K562 (cell line): ENCODE measurements around the gene PRKRIP1. TPM values are rescaled to one million over a fixed set of nuclear protein-coding genes. Genes with fewer than 3 reads are reported as not detected.
"Not testable (repeated sequence)": the region's sequence is repeated elsewhere in the genome, so short reads cannot be mapped to it uniquely, and the experiment has no call there.

Experiments
- ATAC-seq: fragments of 200-7000 bp; cut with Tn5 transposase; 3 replicates; pipeline ENCODE4 v1.9.1; 2020; ENCODE audit warnings: moderate library complexity
- BruUV-seq: library from RNA; stranded (reverse); fragments of 400-500 nt; replicated peaks from 2 replicates; lab custom pipeline; 2021; lab: Mats Ljungman, UMichigan
- CTCF ChIA-PET: fragments of 300-600 bp; formaldehyde crosslinking; extraction: SDS; loops from one replicate; lab custom pipeline; 2021; ENCODE audit warnings: low intra/inter-chr PET ratio; lab: Yijun Ruan, JAX
- POLR2A ChIA-PET: fragments of 300-600, 350-650 bp; sonication (Branson Sonifier 250); formaldehyde crosslinking; extraction: SDS; loops from one replicate; lab custom pipeline; 2021; ENCODE audit warnings: antibody characterized with exemption, inconsistent platforms; lab: Yijun Ruan, JAX
- DNase-seq, 4 experiments: peaks; one replicate each; pipeline versions ENCODE4 v3.0.0 to v3.0.0-alpha.2; 2011 to 2018; ENCODE audit warnings: low spot score in 3 of 4, mixed read lengths in 3 of 4; ENCODE audit errors: extremely low read depth in 1 of 4
- FAIRE-seq: peaks from 2 replicates; lab custom pipeline; 2011; peaks lifted over from hg19 to GRCh38; lab: Jason Lieb, UNC
- H2AFZ ChIP-seq: 2 replicates; pipeline ENCODE4 v1.6.0; 2011; ENCODE audit warnings: low read depth, low read length, control low read depth, inconsistent platforms
- H3K27ac ChIP-seq: fragments of 200-600 bp; 3 replicates; pipeline ENCODE4 v1.8.0; 2011; ENCODE audit warnings: low read depth, mild to moderate bottlenecking, control low read depth, inconsistent platforms, low read length, moderate library complexity, mixed read lengths; ENCODE audit errors: extremely low read depth
- H3K27me3 ChIP-seq, 2 experiments: fragments of 300-600 bp in 1 of 2; 2 replicates in 1 of 2; 3 replicates in 1 of 2; pipeline versions ENCODE4 v1.6.0 to v1.8.0; 2011; ENCODE audit warnings: inconsistent platforms in 2 of 2, low read length in 2 of 2, mild to moderate bottlenecking in 1 of 2, mixed read lengths in 1 of 2, moderate library complexity in 1 of 2; ENCODE audit not compliant: control insufficient read depth in 2 of 2, insufficient read depth in 2 of 2
- H3K36me3 ChIP-seq: fragments of 300-600 bp; 3 replicates; pipeline ENCODE4 v1.8.0; 2011; ENCODE audit warnings: mild to moderate bottlenecking, low read length, inconsistent platforms; ENCODE audit not compliant: control insufficient read depth, insufficient read depth
- H3K4me1 ChIP-seq, 2 experiments: fragments of 200-600 bp in 1 of 2; replicated peaks in 1 of 2; 2 replicates in 1 of 2; 3 replicates in 1 of 2; pipeline versions ENCODE4 v1.5.1 to v1.8.0; 2011; ENCODE audit warnings: inconsistent platforms in 2 of 2, low read length in 2 of 2, mild to moderate bottlenecking in 1 of 2, mixed read lengths in 1 of 2, moderate library complexity in 1 of 2; ENCODE audit not compliant: control insufficient read depth in 2 of 2, insufficient read depth in 2 of 2
- H3K4me2 ChIP-seq: 2 replicates; pipeline ENCODE4 v1.6.1; 2011; ENCODE audit warnings: low read length, control low read depth, inconsistent platforms, mixed read lengths; ENCODE audit not compliant: insufficient read depth
- H3K4me3 ChIP-seq: fragments of 200-600 bp; sonication (generic), shearing (Covaris generic); 2 replicates; pipeline ENCODE4 v1.5.1; 2016; ENCODE audit warnings: control low read depth, inconsistent platforms
- H3K79me2 ChIP-seq: fragments of 200-600 bp; 3 replicates; pipeline ENCODE4 v1.8.0; 2011; ENCODE audit warnings: low read length, inconsistent platforms; ENCODE audit not compliant: control insufficient read depth, insufficient read depth
- H3K9ac ChIP-seq, 2 experiments: 2 replicates each; pipeline versions ENCODE4 v1.6.0 to v1.6.1; 2011; ENCODE audit warnings: low read depth in 2 of 2, low read length in 2 of 2, control low read depth in 1 of 2, inconsistent platforms in 1 of 2, mild to moderate bottlenecking in 1 of 2, mixed read lengths in 1 of 2; ENCODE audit not compliant: insufficient read depth in 1 of 2
- H3K9me1 ChIP-seq: one replicate; pipeline ENCODE4 v1.6.0; 2011; ENCODE audit warnings: inconsistent platforms, mild to moderate bottlenecking, low read length, moderate library complexity; ENCODE audit not compliant: control insufficient read depth, insufficient read depth
- H3K9me3 ChIP-seq: replicated peaks from 2 replicates; pipeline ENCODE4 v1.5.1; 2011; ENCODE audit warnings: low read depth, low read length, inconsistent platforms; ENCODE audit not compliant: control insufficient read depth, insufficient read depth
- H4K20me1 ChIP-seq: replicated peaks from 2 replicates; pipeline ENCODE4 v1.6.1; 2011; ENCODE audit warnings: low read length, inconsistent platforms, mixed read lengths; ENCODE audit not compliant: control insufficient read depth, insufficient read depth
- BCOR ChIP-seq: fragments of 450-650 bp; IDR thresholded peaks from 2 replicates; pipeline ENCODE4 v1.6.1; 2016
- CEBPB ChIP-seq: fragments of 450-650 bp; IDR thresholded peaks from 2 replicates; pipeline ENCODE4 v1.6.1; 2016; ENCODE audit warnings: missing genetic modification characterization, missing compliant biosample characterization
- CREB1 ChIP-seq, 2 experiments: sonication (generic) in 1 of 2; formaldehyde crosslinking in 1 of 2; IDR thresholded peaks; 2 replicates each; pipeline versions ENCODE4 v1.6.1 to v1.8.0; 2012 to 2022; ENCODE audit warnings: inconsistent platforms in 1 of 2, mild to moderate bottlenecking in 1 of 2, missing genetic modification reagents in 1 of 2, moderate library complexity in 1 of 2
- POLR2G ChIP-seq: fragments of 200-400 bp; formaldehyde crosslinking; IDR thresholded peaks from 2 replicates; pipeline ENCODE4 v1.6.1; 2017; ENCODE audit warnings: low read depth, mild to moderate bottlenecking, antibody characterized with exemption, low read length, moderate library complexity
- RBFOX2 ChIP-seq: fragments of 200-400 bp; formaldehyde crosslinking; IDR thresholded peaks from 2 replicates; pipeline ENCODE4 v1.6.1; 2017; ENCODE audit warnings: low read depth, mild to moderate bottlenecking, low read length, moderate library complexity
- SOX6 ChIP-seq: fragments of 450-650 bp; IDR thresholded peaks from 2 replicates; pipeline ENCODE4 v1.6.1; 2014; ENCODE audit warnings: mild to moderate bottlenecking
- TFAP4 ChIP-seq: sonication (generic); formaldehyde crosslinking; IDR thresholded peaks from 2 replicates; pipeline ENCODE4 v1.8.0; 2022; ENCODE audit warnings: missing genetic modification reagents, mild to moderate bottlenecking, moderate library complexity, borderline replicate concordance
- ZNF121 ChIP-seq: sonication (generic); formaldehyde crosslinking; conservative IDR thresholded peaks from 2 replicates; pipeline ENCODE4 v1.8.0; 2022; ENCODE audit warnings: missing genetic modification reagents
- WGBS: fragments of 100-300 bp; shearing (Covaris generic); methylation state at CpG from one replicate; pipeline ENCODE4 v1.1.6; 2016; ENCODE audit warnings: low coverage, mixed read lengths; ENCODE audit not compliant: insufficient coverage; ENCODE audit errors: missing lambda C conversion rate; 5-methylcytosine and 5-hydroxymethylcytosine counted together
- in situ Hi-C: fragments of 300-500 bp; cut with MboI; formaldehyde crosslinking; loops from 4 replicates; pipeline ENCODE4 v1.15.0; 2018; ENCODE audit warnings: inconsistent platforms, mixed read lengths
- intact Hi-C: fragments of 100-400 bp; cut with micrococcal nuclease; formaldehyde crosslinking; loops from 2 replicates; pipeline ENCODE4 v1.14.2; 2022
- polyA plus RNA-seq, 8 experiments: library from polyadenylated mRNA; depleted of rRNA in 4 of 8; stranded (reverse) in 5 of 8; unstranded in 3 of 8; fragments of >200 nt; fragmentation: Nextera tagmentation in 2 of 8; fragmentation: Illumina TruSeq in 1 of 8; extraction: Ambion mirVana in 2 of 8; extraction: Trizol in 1 of 8; gene quantifications; 2 replicates each; pipeline versions ENCODE4 v1.2.1 to v1.2.3, GENCODE V29; 2011 to 2014; ENCODE audit warnings: inconsistent platforms in 1 of 8, missing spikeins in 1 of 8
- total RNA-seq, 7 experiments: library from RNA; depleted of rRNA in 6 of 7; stranded (reverse); fragments of >200 nt in 6 of 7; fragmentation: Illumina TruSeq in 2 of 7; extraction: Trizol in 2 of 7; gene quantifications; 2 replicates each; pipeline versions ENCODE4 v1.2.1 to v1.2.3, GENCODE V29; 2011 to 2021; ENCODE audit warnings: low replicate concordance in 1 of 7

Gene PRKRIP1
- total and polyA plus RNA-seq, 9 of the 15 experiments (the other 6 are each of a cell fraction or from before 2014, with no cell fraction given) = 14.9 to 52.1 (median 19.8) TPM

- FAIRE-seq, CTCF ChIA-PET, DNase-seq, H3K4me3 ChIP-seq, H4K20me1 ChIP-seq, intact Hi-C loops, H3K9me3 ChIP-seq, ATAC-seq, H3K79me2 ChIP-seq, BruUV-seq, H3K27ac ChIP-seq, H3K9me1 ChIP-seq, H2AFZ ChIP-seq, H3K27me3 ChIP-seq, H3K4me2 ChIP-seq: not testable (repeated sequence)
- H3K9ac ChIP-seq = peak overlapping the region in 1 of 2 experiments; percentile 61; a peak in 1 of 4 replicates
- POLR2A ChIA-PET = interaction anchor here (0.9 to 1.0 kb wide), 2 partner anchors 8 to 10 kb away, joined by 3 to 8 read pairs; no protein-coding TSS in a partner anchor
- peaks cover 7 to 38% of the 10 kb centered on the region in 2 experiments; a peak in 3 of 5 replicates for H3K4me1 ChIP-seq
- peaks cover 37% of the 10 kb centered on the region; the same call in 2 of the 3 replicates for H3K36me3 ChIP-seq
- TF ChIP-seq CEBPB (tag) (peak; percentile 46; the same call in 1 of the 2 replicates), ZNF121 (peak; percentile 76), BCOR (0 out of 2 replicates have a peak, but pooled peaks have one; percentile 25)
- in situ Hi-C loops = loop anchor here (25.0 kb wide), 2 partner anchors 107 to 207 kb away; partner anchors contain the start of genes POLR2J2, POLR2J3, SPDYE2 and SPDYE2B
- 88% methylated on average over 10 of the region's 10 CpGs for WGBS
Measured at GRCh38 chr7:102454932-102455331, 58.8 kb downstream of the PRKRIP1 start.

- H3K4me1 ChIP-seq = peaks cover 7 to 38% of the 10 kb centered on the region in 2 experiments; a peak in 3 of 5 replicates
- DNase-seq = no peak
- WGBS = 66% methylated on average over 9 of the region's 11 CpGs
- BruUV-seq = no TSS peak
- no peaks in the 10 kb centered on the region for H3K9me3 ChIP-seq
- H3K27ac ChIP-seq = no peak overlapping the region
- no peak overlapping the region for H3K4me2 ChIP-seq
- no peak overlapping the region for H3K4me3 ChIP-seq
- H2AFZ ChIP-seq = no peak overlapping the region
- no peaks in the 10 kb centered on the region for H4K20me1 ChIP-seq
- in situ Hi-C loops = loop anchor here (25.0 kb wide), 2 partner anchors 107 to 207 kb away; partner anchors contain the start of genes POLR2J2, POLR2J3, SPDYE2 and SPDYE2B
- H3K79me2 ChIP-seq = 0 out of 3 replicates have a peak, but pooled peaks cover 4% of the 10 kb centered on the region
- CTCF ChIA-PET = no interaction called here
- H3K27me3 ChIP-seq = no peaks in the 10 kb centered on the region
- TF ChIP-seq SOX6 (no peak), RBFOX2 (peak; percentile 46), TFAP4 (CRISPR knock-in tag) (peak; percentile 46; the same call in 1 of the 2 replicates), CREB1 (IDR thresholded peaks at IDR 0.05) (no peak), CREB1 (CRISPR knock-in tag; IDR thresholded peaks at IDR 0.05) (no peak), POLR2G (peak; percentile 55; the same call in 1 of the 2 replicates)
- TF ChIP-seq, all 486 proteins: peak for 3
- POLR2A ChIA-PET = interaction anchor here (0.9 to 1.2 kb wide), 2 partner anchors 9 to 10 kb away, joined by 3 read pairs; no protein-coding TSS in a partner anchor
- peaks cover 3% of the 10 kb centered on the region for H3K9me1 ChIP-seq
- intact Hi-C loops = no loop called here
- ATAC-seq (peak; percentile 6), FAIRE-seq (no peak)
- H3K9ac ChIP-seq = peak overlapping the region in 1 of 2 experiments; percentile 78; a peak in 2 of 4 replicates
- peaks cover 39% of the 10 kb centered on the region; the same call in 2 of the 3 replicates for H3K36me3 ChIP-seq
Measured at GRCh38 chr7:102455596-102455995, 59.4 kb downstream of the PRKRIP1 start.
